ENCODE results near the gene VWF. TPM values are rescaled to one million over a fixed set of nuclear protein-coding genes. Genes with fewer than 3 reads are reported as not detected.
A peak's percentile ranks its signal among the peaks of the same experiment; 100 is the strongest.

The VWF gene
- total RNA-seq, 1 experiment from 2014 or later = 0.41 TPM

DNA sequence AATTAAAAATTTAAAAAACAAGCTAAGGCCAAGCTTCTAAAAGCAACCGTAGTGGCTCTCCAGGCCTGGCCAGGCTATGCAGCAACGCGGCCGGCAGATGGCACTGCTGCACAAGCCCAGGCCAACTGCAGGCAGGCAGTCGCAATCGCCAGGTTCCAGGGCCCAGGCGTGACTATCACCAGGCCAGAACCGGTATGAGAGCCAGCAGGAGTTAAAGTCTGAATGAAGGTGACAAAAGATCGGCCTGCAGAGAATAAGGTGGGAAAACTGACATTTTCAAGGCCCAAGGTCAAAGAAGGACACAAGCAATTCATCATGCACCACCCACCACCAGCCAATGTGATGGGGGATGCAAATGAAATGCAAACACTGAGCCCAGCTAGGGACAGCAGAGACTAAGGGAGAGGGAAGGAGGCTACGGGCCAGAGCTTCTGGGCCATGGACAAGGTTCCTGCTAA, 135.8 kb downstream of the VWF start:
- no peaks in the 10 kb centered on the region for H3K27me3 Mint-ChIP-seq (ENCODE audit: insufficient read depth, unreplicated experiment)
- H3K36me3 ChIP-seq (ENCODE audit: control insufficient read depth, insufficient read depth, low read length) = no peaks in the 10 kb centered on the region
- no peak overlapping the region for H3K4me3 Mint-ChIP-seq (ENCODE audit: unreplicated experiment)
- H3K4me1 Mint-ChIP-seq (ENCODE audit: low read depth, unreplicated experiment) = peaks cover 6% of the 10 kb centered on the region
- peak; percentile 82 to 92 for DNase-seq
- H3K9me3 Mint-ChIP-seq (ENCODE audit: unreplicated experiment) = no peaks in the 10 kb centered on the region
- TF ChIP-seq, protein P1, sequence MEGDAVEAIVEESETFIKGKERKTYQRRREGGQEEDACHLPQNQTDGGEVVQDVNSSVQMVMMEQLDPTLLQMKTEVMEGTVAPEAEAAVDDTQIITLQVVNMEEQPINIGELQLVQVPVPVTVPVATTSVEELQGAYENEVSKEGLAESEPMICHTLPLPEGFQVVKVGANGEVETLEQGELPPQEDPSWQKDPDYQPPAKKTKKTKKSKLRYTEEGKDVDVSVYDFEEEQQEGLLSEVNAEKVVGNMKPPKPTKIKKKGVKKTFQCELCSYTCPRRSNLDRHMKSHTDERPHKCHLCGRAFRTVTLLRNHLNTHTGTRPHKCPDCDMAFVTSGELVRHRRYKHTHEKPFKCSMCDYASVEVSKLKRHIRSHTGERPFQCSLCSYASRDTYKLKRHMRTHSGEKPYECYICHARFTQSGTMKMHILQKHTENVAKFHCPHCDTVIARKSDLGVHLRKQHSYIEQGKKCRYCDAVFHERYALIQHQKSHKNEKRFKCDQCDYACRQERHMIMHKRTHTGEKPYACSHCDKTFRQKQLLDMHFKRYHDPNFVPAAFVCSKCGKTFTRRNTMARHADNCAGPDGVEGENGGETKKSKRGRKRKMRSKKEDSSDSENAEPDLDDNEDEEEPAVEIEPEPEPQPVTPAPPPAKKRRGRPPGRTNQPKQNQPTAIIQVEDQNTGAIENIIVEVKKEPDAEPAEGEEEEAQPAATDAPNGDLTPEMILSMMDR (IDR thresholded peaks at IDR 0.05; ENCODE audit: insufficient read depth in 1 of 2, low read depth in 1 of 2, low read length in 1 of 2, severe bottlenecking in 1 of 2, unreplicated experiment in 1 of 2) = peak; percentile 98 to 99
- H3K36me3 Mint-ChIP-seq (ENCODE audit: insufficient read depth, unreplicated experiment) = no peaks in the 10 kb centered on the region
- H3K4me1 ChIP-seq = no peaks in the 10 kb centered on the region
- CTCF ChIA-PET = interaction anchor here (0.5 to 6.6 kb wide), 23 partner anchors 17 to 295 kb away, joined by 3 to 200 read pairs (median 5); no protein-coding TSS in a partner anchor
- H3K27me3 ChIP-seq (replicated peaks; ENCODE audit: control insufficient read depth, insufficient read depth, low read length) = no peaks in the 10 kb centered on the region
- no TSS peak for BruUV-seq (replicated peaks)
- H3K4me3 ChIP-seq (ENCODE audit: low read depth, low read length) = no peak overlapping the region
- H3K9me3 ChIP-seq = no peaks in the 10 kb centered on the region
- no peak overlapping the region for H3K27ac Mint-ChIP-seq (ENCODE audit: unreplicated experiment)
- intact Hi-C loops (cut with micrococcal nuclease; ENCODE audit: unreplicated experiment) = loop anchor here (1.0 kb wide), 2 partner anchors 50 to 296 kb away; no protein-coding TSS in a partner anchor
- POLR2A ChIA-PET = interaction anchor here (0.6 kb wide), 1 partner anchor 700 kb away, joined by 14 read pairs; the partner anchor contains the start of gene ZNF384

DNA sequence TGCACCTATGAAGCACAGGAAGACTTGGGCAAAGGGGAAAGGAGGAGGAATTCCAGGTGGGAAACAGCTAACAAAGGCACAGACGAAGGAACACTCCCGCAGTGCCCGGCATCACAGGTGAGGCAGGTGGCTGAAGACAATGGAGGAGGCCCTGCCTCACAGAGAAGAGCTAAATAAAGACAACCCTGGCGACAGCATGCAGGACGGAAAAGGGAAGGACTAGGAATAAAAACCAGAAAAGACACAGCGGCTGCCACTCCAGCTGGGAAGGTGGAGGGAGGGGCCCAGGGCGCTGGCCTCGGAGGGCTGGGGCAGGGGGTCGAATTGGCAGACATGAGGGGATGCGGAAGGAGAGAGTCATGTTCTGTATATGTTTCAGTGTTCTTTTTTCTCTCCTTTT, 136.4 kb downstream of the VWF start:
- H3K27me3 ChIP-seq (replicated peaks; ENCODE audit: control insufficient read depth, insufficient read depth, low read length) = no peaks in the 10 kb centered on the region
- Mint-ChIP-seq H3K36me3 (ENCODE audit: insufficient read depth, unreplicated experiment) (no peaks in the 10 kb centered on the region), H3K27me3 (ENCODE audit: insufficient read depth, unreplicated experiment) (no peaks in the 10 kb centered on the region), H3K9me3 (ENCODE audit: unreplicated experiment) (no peaks in the 10 kb centered on the region), H3K4me3 (ENCODE audit: unreplicated experiment) (no peak overlapping the region), H3K4me1 (ENCODE audit: low read depth, unreplicated experiment) (peaks cover 6% of the 10 kb centered on the region), H3K27ac (ENCODE audit: unreplicated experiment) (no peak overlapping the region)
- no peak for DNase-seq
- no peaks in the 10 kb centered on the region for H3K36me3 ChIP-seq (ENCODE audit: control insufficient read depth, insufficient read depth, low read length)
- BruUV-seq (replicated peaks) = no TSS peak
- H3K9me3 ChIP-seq = no peaks in the 10 kb centered on the region
- no peak overlapping the region for H3K4me3 ChIP-seq (ENCODE audit: low read depth, low read length)
- intact Hi-C loops (cut with micrococcal nuclease; ENCODE audit: unreplicated experiment) = loop anchor here (1.0 kb wide), 2 partner anchors 50 to 296 kb away; no protein-coding TSS in a partner anchor
- H3K4me1 ChIP-seq = no peaks in the 10 kb centered on the region
- ChIA-PET CTCF (interaction anchor here (0.5 to 6.6 kb wide), 23 partner anchors 17 to 296 kb away, joined by 3 to 200 read pairs (median 5); no protein-coding TSS in a partner anchor), POLR2A (interaction anchor here (0.6 kb wide), 1 partner anchor 701 kb away, joined by 14 read pairs; the partner anchor contains the start of gene ZNF384)
- TF ChIP-seq, protein P1 (IDR thresholded peaks at IDR 0.05; ENCODE audit: insufficient read depth in 1 of 2, low read depth in 1 of 2, low read length in 1 of 2, severe bottlenecking in 1 of 2, unreplicated experiment in 1 of 2) = no peak

DNA sequence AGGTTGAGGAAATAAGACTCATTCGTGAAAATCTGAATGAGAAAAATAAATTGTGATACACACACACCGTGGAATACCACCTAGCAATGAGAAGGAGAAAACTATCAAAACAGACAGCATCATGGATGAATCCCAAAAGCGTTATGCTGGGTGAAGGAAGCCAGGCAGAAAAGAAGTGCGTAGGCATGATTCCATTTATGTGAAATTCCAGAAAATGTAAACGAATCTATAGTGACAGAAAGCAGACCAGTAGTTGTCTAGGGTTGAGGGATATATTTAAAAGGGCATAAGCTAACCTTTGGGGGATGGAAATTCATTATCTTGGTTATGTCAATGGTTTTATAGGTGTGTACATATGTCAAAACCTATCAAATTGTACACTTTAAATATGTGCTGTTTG, 136.9 kb downstream of the VWF start:
- H3K4me3 Mint-ChIP-seq (ENCODE audit: unreplicated experiment) = no peak overlapping the region
- ChIA-PET POLR2A (no interaction called here), CTCF (interaction anchor here (1.0 to 6.6 kb wide), 4 partner anchors 47 to 195 kb away, joined by 3 to 200 read pairs (median 12); no protein-coding TSS in a partner anchor)
- no peak for DNase-seq
- Histone ChIP-seq H3K27me3 (replicated peaks; ENCODE audit: control insufficient read depth, insufficient read depth, low read length) (no peaks in the 10 kb centered on the region), H3K9me3 (no peaks in the 10 kb centered on the region), H3K4me1 (no peaks in the 10 kb centered on the region), H3K36me3 (ENCODE audit: control insufficient read depth, insufficient read depth, low read length) (no peaks in the 10 kb centered on the region), H3K4me3 (ENCODE audit: low read depth, low read length) (no peak overlapping the region)
- H3K36me3 Mint-ChIP-seq (ENCODE audit: insufficient read depth, unreplicated experiment) = no peaks in the 10 kb centered on the region
- no TSS peak for BruUV-seq (replicated peaks)
- TF ChIP-seq, protein P1 (IDR thresholded peaks at IDR 0.05; ENCODE audit: insufficient read depth in 1 of 2, low read depth in 1 of 2, low read length in 1 of 2, severe bottlenecking in 1 of 2, unreplicated experiment in 1 of 2) = no peak
- no peaks in the 10 kb centered on the region for H3K9me3 Mint-ChIP-seq (ENCODE audit: unreplicated experiment)
- no peaks in the 10 kb centered on the region for H3K27me3 Mint-ChIP-seq (ENCODE audit: insufficient read depth, unreplicated experiment)
- peaks cover 6% of the 10 kb centered on the region for H3K4me1 Mint-ChIP-seq (ENCODE audit: low read depth, unreplicated experiment)
- H3K27ac Mint-ChIP-seq (ENCODE audit: unreplicated experiment) = no peak overlapping the region
- intact Hi-C loops (cut with micrococcal nuclease; ENCODE audit: unreplicated experiment) = no loop called here

Data from Caco-2 (cell line).